H9 (cell line): ENCODE measurements around the gene POU5F1. TPM values are rescaled to one million over a fixed set of nuclear protein-coding genes. Genes with fewer than 3 reads are reported as not detected.

ENCODE experiments used
- DNase-seq: peaks from one replicate; pipeline ENCODE4 v3.0.0-alpha.2; 2017
- H2AFZ ChIP-seq: one replicate; pipeline ENCODE4 v1.6.1; 2013; ENCODE audit warnings: mild to moderate bottlenecking, low read length, control low read depth, moderate library complexity
- H2AK5ac ChIP-seq: 2 replicates; pipeline ENCODE4 v1.6.1; 2013; ENCODE audit warnings: low read length, control low read depth, mixed read lengths; ENCODE audit not compliant: insufficient read length
- H2BK120ac ChIP-seq: one replicate; pipeline ENCODE4 v1.6.1; 2013; ENCODE audit warnings: low read depth, mild to moderate bottlenecking, low read length, control low read depth, inconsistent platforms; ENCODE audit not compliant: poor library complexity, severe bottlenecking
- H2BK12ac ChIP-seq: 2 replicates; pipeline ENCODE4 v1.6.1; 2013; ENCODE audit warnings: low read length, control low read depth, mixed read lengths, low read depth; ENCODE audit not compliant: insufficient read length
- H2BK15ac ChIP-seq: 2 replicates; pipeline ENCODE4 v1.6.1; 2013; ENCODE audit warnings: low read depth, low read length, control low read depth
- H2BK20ac ChIP-seq: one replicate; pipeline ENCODE4 v1.6.1; 2013; ENCODE audit warnings: low read depth, mild to moderate bottlenecking, low read length, control low read depth, inconsistent platforms; ENCODE audit not compliant: poor library complexity, severe bottlenecking
- H2BK5ac ChIP-seq: 2 replicates; pipeline ENCODE4 v1.6.1; 2013; ENCODE audit warnings: low read length, control low read depth, mixed read lengths; ENCODE audit not compliant: insufficient read length
- H3K14ac ChIP-seq: 2 replicates; pipeline ENCODE4 v1.6.1; 2013; ENCODE audit warnings: low read length, control low read depth; ENCODE audit not compliant: insufficient read depth
- H3K18ac ChIP-seq: 2 replicates; pipeline ENCODE4 v1.6.1; 2013; ENCODE audit warnings: low read depth, mild to moderate bottlenecking, mixed read lengths, low read length, control low read depth; ENCODE audit not compliant: insufficient read length
- H3K23ac ChIP-seq: 2 replicates; pipeline ENCODE4 v1.6.1; 2013; ENCODE audit warnings: low read length, control low read depth, mixed read lengths, low read depth; ENCODE audit not compliant: insufficient read length
- H3K23me2 ChIP-seq: 2 replicates; pipeline ENCODE4 v1.6.1; 2013; ENCODE audit warnings: low read depth, mild to moderate bottlenecking, mixed read lengths, low read length, control low read depth; ENCODE audit not compliant: insufficient read length, poor library complexity, severe bottlenecking
- H3K27ac ChIP-seq: 2 replicates; pipeline ENCODE4 v1.5.1; 2013; ENCODE audit warnings: low read length, control low read depth, mixed read lengths, low read depth; ENCODE audit not compliant: insufficient read length
- H3K27me3 ChIP-seq: 2 replicates; pipeline ENCODE4 v1.6.1; 2013; ENCODE audit warnings: low read length, control low read depth, inconsistent platforms; ENCODE audit not compliant: insufficient read depth
- H3K4ac ChIP-seq: 2 replicates; pipeline ENCODE4 v1.6.1; 2013; ENCODE audit warnings: low read depth, mild to moderate bottlenecking, control low read depth, inconsistent platforms, low read length, moderate library complexity
- H3K4me1 ChIP-seq: 2 replicates; pipeline ENCODE4 v1.6.1; 2013; ENCODE audit warnings: low read length, control low read depth, inconsistent platforms; ENCODE audit not compliant: insufficient read depth
- H3K4me2 ChIP-seq: 2 replicates; pipeline ENCODE4 v1.6.1; 2013; ENCODE audit warnings: low read length, control low read depth, mixed read lengths; ENCODE audit not compliant: insufficient read length, insufficient read depth
- H3K56ac ChIP-seq: 2 replicates; pipeline ENCODE4 v1.6.1; 2013; ENCODE audit warnings: low read depth, mild to moderate bottlenecking, mixed read lengths, low read length, control low read depth; ENCODE audit not compliant: insufficient read length
- H3K79me1 ChIP-seq: 2 replicates; pipeline ENCODE4 v1.6.1; 2013; ENCODE audit warnings: low read depth, mild to moderate bottlenecking, moderate library complexity, low read length, control low read depth, inconsistent platforms; ENCODE audit not compliant: insufficient read depth, poor library complexity, severe bottlenecking
- H3K79me2 ChIP-seq: 2 replicates; pipeline ENCODE4 v1.6.1; 2013; ENCODE audit warnings: low read length, control low read depth, inconsistent platforms; ENCODE audit not compliant: insufficient read depth
- H3K9ac ChIP-seq: 2 replicates; pipeline ENCODE4 v1.6.1; 2013; ENCODE audit warnings: low read length, control low read depth, mixed read lengths; ENCODE audit not compliant: insufficient read length; ENCODE audit errors: extremely low read depth
- H3K9me3 ChIP-seq: one replicate; pipeline ENCODE4 v1.6.1; 2013; ENCODE audit warnings: low read depth, low read length, inconsistent platforms; ENCODE audit not compliant: control insufficient read depth
- H3T11ph ChIP-seq: one replicate; pipeline ENCODE4 v1.6.1; 2013; ENCODE audit warnings: mild to moderate bottlenecking, low read length, control low read depth, inconsistent platforms
- H4K20me1 ChIP-seq: one replicate; pipeline ENCODE4 v1.6.1; 2013; ENCODE audit not compliant: control insufficient read depth, insufficient read length, insufficient read depth
- H4K5ac ChIP-seq: 2 replicates; pipeline ENCODE4 v1.6.1; 2013; ENCODE audit warnings: low read depth, mild to moderate bottlenecking, mixed read lengths, low read length, control low read depth; ENCODE audit not compliant: insufficient read length
- H4K8ac ChIP-seq: replicated peaks from 2 replicates; pipeline ENCODE4 v1.6.1; 2013; ENCODE audit warnings: low read length, control low read depth, mixed read lengths, low read depth; ENCODE audit not compliant: insufficient read length
- H4K91ac ChIP-seq: 2 replicates; pipeline ENCODE4 v1.6.1; 2013; ENCODE audit warnings: low read depth, mild to moderate bottlenecking, moderate library complexity, mixed read lengths, low read length, control low read depth; ENCODE audit not compliant: insufficient read length
- H3K27ac Mint-ChIP-seq, 3 experiments: 2 replicates in 2 of 3; 3 replicates in 1 of 3; pipeline ENCODE4 v1.8.0; 2020 to 2021; ENCODE audit warnings: mixed read lengths in 3 of 3, mild to moderate bottlenecking in 1 of 3, moderate library complexity in 1 of 3
- H3K27me3 Mint-ChIP-seq: 2 replicates; pipeline ENCODE4 v1.8.0; 2021; ENCODE audit warnings: low read depth, mild to moderate bottlenecking, moderate library complexity, mixed read lengths
- H3K36me3 Mint-ChIP-seq, 3 experiments: 2 replicates in 2 of 3; 3 replicates in 1 of 3; pipeline ENCODE4 v1.8.0; 2020 to 2021; ENCODE audit warnings: low read depth in 3 of 3, mixed read lengths in 3 of 3; ENCODE audit not compliant: insufficient read depth in 1 of 3
- H3K4me1 Mint-ChIP-seq, 2 experiments: 2 replicates each; pipeline ENCODE4 v1.8.0; 2020; ENCODE audit warnings: mixed read lengths in 2 of 2
- H3K4me3 Mint-ChIP-seq, 2 experiments: 2 replicates in 1 of 2; 3 replicates in 1 of 2; pipeline ENCODE4 v1.8.0; 2020 to 2021; ENCODE audit warnings: mild to moderate bottlenecking in 2 of 2, mixed read lengths in 2 of 2, moderate library complexity in 1 of 2
- H3K9me3 Mint-ChIP-seq, 2 experiments: 2 replicates in 1 of 2; 3 replicates in 1 of 2; pipeline ENCODE4 v1.8.0; 2020; ENCODE audit warnings: mild to moderate bottlenecking in 2 of 2, mixed read lengths in 2 of 2, moderate library complexity in 1 of 2
- CTCF ChIP-seq: fragments of 200-600 bp; sonication (generic); conservative IDR thresholded peaks from 3 replicates; pipeline ENCODE4 v1.8.0; 2021; ENCODE audit warnings: antibody characterized with exemption, mild to moderate bottlenecking
- WGBS: extraction: QIAGEN DNeasy Blood & Tissue Kit; methylation state at CpG from one replicate; pipeline ENCODE4 v1.1.7; 2013; ENCODE audit warnings: missing lambda C conversion rate, low lambda C conversion rate, mixed read lengths; ENCODE audit not compliant: insufficient read length; ENCODE audit errors: extremely low coverage; 5-methylcytosine and 5-hydroxymethylcytosine counted together
- total RNA-seq: library from RNA; stranded (reverse); gene quantifications from 2 replicates; pipeline ENCODE4 v1.2.1, GENCODE V29; 2021

Gene POU5F1
- total RNA-seq, 1 experiment from 2014 or later, result 2,134 TPM

GRCh38 chr6:31168606-31169005 is 1.9 kb downstream of the POU5F1 start:
- Mint-ChIP-seq H3K4me3 (peak overlapping the region; percentile 91), H3K4me1 (peaks cover 61 to 81% of the 10 kb centered on the region in 2 experiments), H3K9me3 (no peaks in the 10 kb centered on the region; a peak in 1 of 5 replicates), H3K27ac (peak overlapping the region; percentile 46 to 100 (median 55); a peak in 6 of 7 replicates), H3K27me3 (no peaks in the 10 kb centered on the region; the same call in 1 of the 2 replicates), H3K36me3 (peaks cover 35 to 65% (median 46%) of the 10 kb centered on the region in 3 experiments)
- no peak overlapping the region for H2BK20ac ChIP-seq
- no peak overlapping the region for H3K56ac ChIP-seq
- H2BK15ac ChIP-seq, result no peak overlapping the region
- H3K79me1 ChIP-seq, result no peaks in the 10 kb centered on the region
- H2BK5ac ChIP-seq, result no peak overlapping the region
- no peak for TF ChIP-seq CTCF
- H3T11ph ChIP-seq, result no peak overlapping the region
- H2BK120ac ChIP-seq, result no peak overlapping the region
- H2AFZ ChIP-seq, result no peak overlapping the region
- H3K27me3 ChIP-seq, result no peaks in the 10 kb centered on the region
- H4K20me1 ChIP-seq, result no peaks in the 10 kb centered on the region
- peak overlapping the region; percentile 94 for H3K9ac ChIP-seq
- H3K4ac ChIP-seq, result no peak overlapping the region
- no peak overlapping the region for H3K14ac ChIP-seq
- no peak overlapping the region for H3K18ac ChIP-seq
- DNase-seq, result no peak
- no peak overlapping the region for H4K91ac ChIP-seq
- no CpG with 5 or more reads among the region's 3 CpGs for WGBS
- no peak overlapping the region for H2BK12ac ChIP-seq
- peaks cover 40% of the 10 kb centered on the region for H3K79me2 ChIP-seq
- H3K4me1 ChIP-seq, result peaks cover 6% of the 10 kb centered on the region
- H3K9me3 ChIP-seq, result no peaks in the 10 kb centered on the region
- no peak overlapping the region for H4K8ac ChIP-seq
- H3K4me2 ChIP-seq, result peak overlapping the region; percentile 97
- no peak overlapping the region for H2AK5ac ChIP-seq
- H3K23ac ChIP-seq, result no peak overlapping the region
- H3K23me2 ChIP-seq, result peaks cover 22% of the 10 kb centered on the region
- H3K27ac ChIP-seq, result no peak overlapping the region
- no peak overlapping the region for H4K5ac ChIP-seq
